NCI-H1048 (cell line): ENCODE measurements around the gene FHAD1.

Experiments used
- DNase-seq: peaks from one replicate; lab custom pipeline; 2025; lab: John Stamatoyannopoulos, UW

FHAD1 gene

DNA sequence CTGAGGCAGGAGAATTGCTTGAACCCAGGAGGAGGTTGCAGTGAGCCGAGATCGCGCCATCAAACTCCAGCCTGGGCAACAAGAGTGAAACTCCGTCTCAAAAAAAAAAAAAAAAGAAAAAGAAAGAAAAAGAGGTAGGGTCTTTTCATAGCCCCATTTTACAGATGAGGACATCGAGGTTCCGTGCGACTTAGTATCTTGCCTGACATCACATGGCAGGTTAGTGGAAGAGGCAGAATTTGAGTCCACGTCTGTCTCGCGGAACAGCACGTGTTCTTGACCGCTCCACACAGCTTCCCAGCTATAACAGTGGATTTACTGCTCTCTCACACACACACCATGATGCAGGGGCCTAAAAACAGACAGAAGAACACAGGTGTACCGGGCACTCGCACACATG is 192.3 kb downstream of the FHAD1 start:
- no peak for DNase-seq

- no peak for DNase-seq
Measured at GRCh38 chr1:15440357-15440756, 193.3 kb downstream of the FHAD1 start.

DNA sequence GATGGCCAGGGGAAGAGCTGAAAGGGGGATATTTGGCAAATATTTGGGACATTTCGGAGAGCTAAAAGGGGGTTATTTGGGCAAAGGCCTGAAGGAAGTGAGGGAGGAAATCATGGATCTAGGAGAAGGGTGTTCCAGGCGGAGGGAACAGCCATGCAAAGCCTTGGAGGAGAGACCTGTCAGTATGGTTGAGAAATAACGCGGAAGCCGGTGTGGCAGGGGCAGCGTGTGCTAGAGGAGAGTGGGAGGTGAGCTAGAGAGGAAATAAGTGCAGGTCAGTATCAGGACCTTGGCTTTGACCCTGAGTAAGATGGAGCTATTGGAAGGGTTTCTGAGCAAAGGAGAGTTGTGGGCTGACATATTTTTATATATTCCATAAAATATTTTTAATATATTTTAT is 194.2 kb downstream of the FHAD1 start:
- no peak for DNase-seq

GRCh38 chr1:15442119-15442518 is 195.1 kb downstream of the FHAD1 start:
- no peak for DNase-seq

DNA sequence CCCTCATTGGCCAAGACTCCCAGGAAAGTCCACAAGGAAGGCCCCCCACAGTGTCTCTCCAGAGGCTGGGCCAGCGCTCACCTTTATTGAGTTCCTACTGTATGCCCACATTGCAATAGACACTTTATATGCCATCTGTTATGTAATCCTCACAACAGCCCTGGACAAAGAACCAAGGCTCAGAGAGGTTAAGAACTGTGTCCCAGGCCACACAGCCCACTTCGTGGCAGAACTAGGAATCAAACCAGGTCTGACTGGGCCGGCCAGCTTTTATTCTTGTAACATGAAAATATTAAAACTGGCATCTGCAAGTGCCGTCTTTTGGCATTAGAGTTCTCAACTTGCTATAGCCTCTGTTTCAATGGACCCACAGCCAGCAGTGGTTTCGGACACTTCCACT is 195.7 kb downstream of the FHAD1 start:
- no peak for DNase-seq

DNA sequence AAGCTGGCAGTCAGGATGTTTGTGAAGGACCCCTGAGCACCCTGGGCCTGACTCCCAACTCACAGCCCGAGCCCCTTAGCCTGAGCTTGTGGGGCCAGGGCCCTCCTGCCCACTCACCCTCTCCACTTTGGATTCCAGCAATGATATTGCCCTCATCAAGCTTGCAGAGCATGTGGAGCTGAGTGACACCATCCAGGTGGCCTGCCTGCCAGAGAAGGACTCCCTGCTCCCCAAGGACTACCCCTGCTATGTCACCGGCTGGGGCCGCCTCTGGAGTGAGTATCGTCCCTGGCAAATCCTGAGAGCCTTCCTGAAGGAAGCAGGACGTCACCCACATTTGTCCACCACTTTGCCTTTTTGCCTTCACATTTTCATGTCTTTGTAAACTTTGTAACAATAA is 196.3 kb downstream of the FHAD1 start:
- DNase-seq, result no peak

- no peak for DNase-seq
Measured at GRCh38 chr1:15444468-15445389, 197.7 kb downstream of the FHAD1 start.

- no peak for DNase-seq
Measured at GRCh38 chr1:15445390-15446122, 198.5 kb downstream of the FHAD1 start.

DNA sequence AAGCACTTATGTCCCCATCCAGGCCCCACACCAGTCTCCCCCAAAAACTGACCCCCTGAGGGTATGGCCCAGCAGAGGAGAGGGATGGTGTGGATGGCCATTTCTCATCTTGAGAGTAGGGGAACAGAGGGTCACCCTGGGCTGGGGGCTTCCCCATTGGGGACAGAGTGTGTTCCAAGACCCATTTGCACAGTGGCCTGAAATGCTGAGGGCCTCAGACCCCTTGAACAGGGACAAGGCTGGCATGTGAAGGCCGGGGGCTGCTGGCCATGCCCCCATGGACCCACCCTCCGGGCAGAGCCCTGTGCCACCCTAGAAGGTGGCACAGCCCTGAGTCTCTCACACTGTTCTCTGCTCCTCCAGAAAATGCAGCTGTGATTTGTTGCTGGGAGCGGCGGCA is 199.2 kb downstream of the FHAD1 start:
- no peak for DNase-seq
